ENCODE measurements around the gene FGF19. TPM values are rescaled to one million over a fixed set of nuclear protein-coding genes. Genes with fewer than 3 reads are reported as not detected.

The FGF19 gene
- total RNA-seq, 1 experiment from 2014 or later: 7.4 TPM

- no peak for TF ChIP-seq CTCF (conservative IDR thresholded peaks at IDR 0.05)
- H3K4me2 ChIP-seq (ENCODE audit: insufficient read depth, insufficient read length, low read length): no peak overlapping the region
- no peaks in the 10 kb centered on the region for H3K9me3 ChIP-seq (ENCODE audit: control insufficient read depth, low read depth, low read length)
- no peak overlapping the region for H2BK5ac ChIP-seq (ENCODE audit: insufficient read length, low read length)
- H3K27ac ChIP-seq (ENCODE audit: insufficient read length, low read depth, low read length): no peak overlapping the region
- H3K36me3 Mint-ChIP-seq (ENCODE audit: insufficient read depth in 1 of 3, low read depth in 3 of 3): peaks cover 6 to 14% (median 14%) of the 10 kb centered on the region in 3 experiments; a peak in 6 of 7 replicates
- no peak overlapping the region for H3K9ac ChIP-seq (ENCODE audit: extremely low read depth, insufficient read length, low read length)
- no peak overlapping the region for H2BK120ac ChIP-seq (ENCODE audit: low read depth, low read length, poor library complexity, severe bottlenecking)
- H2BK20ac ChIP-seq (ENCODE audit: low read depth, low read length, poor library complexity, severe bottlenecking): no peak overlapping the region
- H2BK12ac ChIP-seq (ENCODE audit: insufficient read length, low read depth, low read length): no peak overlapping the region
- H3K4me1 Mint-ChIP-seq: peaks cover 40 to 49% of the 10 kb centered on the region in 2 experiments
- H4K91ac ChIP-seq (ENCODE audit: insufficient read length, low read depth, low read length): no peak overlapping the region
- no peaks in the 10 kb centered on the region for H3K9me3 Mint-ChIP-seq
- WGBS (ENCODE audit: extremely low coverage, insufficient read length, low lambda C conversion rate): no CpG with 5 or more reads among the region's 18 CpGs
- H3K18ac ChIP-seq (ENCODE audit: insufficient read length, low read depth, low read length): peak overlapping the region; percentile 12
- peak overlapping the region; percentile 37; the same call in 1 of the 2 replicates for H3K14ac ChIP-seq (ENCODE audit: insufficient read depth, low read length)
- H3K56ac ChIP-seq (ENCODE audit: insufficient read length, low read depth, low read length): no peak overlapping the region
- H3K4me1 ChIP-seq (ENCODE audit: insufficient read depth, low read length): no peaks in the 10 kb centered on the region
- H2AK5ac ChIP-seq (ENCODE audit: insufficient read length, low read length): no peak overlapping the region
- no peak overlapping the region for H4K8ac ChIP-seq (replicated peaks; ENCODE audit: insufficient read length, low read depth, low read length)
- no peaks in the 10 kb centered on the region for H4K20me1 ChIP-seq (ENCODE audit: control insufficient read depth, insufficient read depth, insufficient read length)
- no peaks in the 10 kb centered on the region for H3K27me3 ChIP-seq (ENCODE audit: insufficient read depth, low read length)
- no peak overlapping the region for H3T11ph ChIP-seq (ENCODE audit: low read length)
- DNase-seq: peak; percentile 29
- no peak overlapping the region for H2BK15ac ChIP-seq (ENCODE audit: low read depth, low read length)
- no peaks in the 10 kb centered on the region for H3K79me2 ChIP-seq (ENCODE audit: insufficient read depth, low read length)
- no peak overlapping the region for H2AFZ ChIP-seq (ENCODE audit: low read length)
- no peaks in the 10 kb centered on the region for H3K79me1 ChIP-seq (ENCODE audit: insufficient read depth, low read depth, low read length, poor library complexity, severe bottlenecking)
- H3K4ac ChIP-seq (ENCODE audit: low read depth, low read length): no peak overlapping the region
- H3K4me3 Mint-ChIP-seq: no peak overlapping the region
- no peaks in the 10 kb centered on the region for H3K23me2 ChIP-seq (ENCODE audit: insufficient read length, low read depth, low read length, poor library complexity, severe bottlenecking)
- H3K27ac Mint-ChIP-seq: peak overlapping the region in 2 of 3 experiments; percentile 70 to 81; a peak in 4 of 7 replicates
- no peaks in the 10 kb centered on the region for H3K27me3 Mint-ChIP-seq (ENCODE audit: low read depth)
- H3K23ac ChIP-seq (ENCODE audit: insufficient read length, low read depth, low read length): no peak overlapping the region
- H4K5ac ChIP-seq (ENCODE audit: insufficient read length, low read depth, low read length): no peak overlapping the region
Observed at GRCh38 chr11:69658626-69659450, 45.0 kb downstream of the FGF19 start.
